Measurements from ENCODE around the gene EEF1B2. TPM values are rescaled to one million over a fixed set of nuclear protein-coding genes. Genes with fewer than 3 reads are reported as not detected.
A peak's percentile ranks its signal among the peaks of the same experiment; 100 is the strongest.

Gene EEF1B2
- total and polyA plus RNA-seq, 2 of the 8 experiments (the other 6 are each of a cell fraction or from before 2014, with no cell fraction given): 504 to 679 TPM

DNA sequence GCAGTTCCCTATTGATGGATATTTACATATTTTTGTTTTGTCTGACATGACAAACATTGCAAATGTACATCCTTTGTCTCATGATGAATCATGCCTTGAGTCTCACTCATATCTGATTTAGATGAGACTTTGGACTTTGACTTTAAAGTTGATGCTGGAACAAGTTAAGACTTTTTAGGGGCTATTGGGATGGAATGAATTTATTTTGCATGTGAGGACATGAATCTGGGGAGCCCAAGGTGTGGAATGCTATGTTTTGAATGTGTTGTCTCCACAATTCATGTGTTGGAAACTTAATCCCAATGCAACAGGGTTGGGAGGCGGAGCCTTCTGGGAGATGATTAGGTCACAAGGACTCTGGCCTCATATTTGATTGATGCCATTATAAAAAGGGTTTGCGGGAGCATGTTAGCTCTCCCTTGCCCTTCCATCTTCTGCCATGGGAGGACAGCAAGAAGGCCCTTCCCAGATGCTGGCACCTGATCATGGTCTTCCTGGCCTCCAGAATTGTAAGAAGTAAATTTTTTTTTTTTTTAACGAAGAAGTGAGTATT lies 44.6 kb upstream of the EEF1B2 start:
- H4K20me1 ChIP-seq (replicated peaks in 1 of 2; ENCODE audit: control insufficient read depth in 1 of 2, insufficient read depth in 2 of 2, low read length in 2 of 2): no peaks in the 10 kb centered on the region
- 84% methylated on average over 3 of the region's 3 CpGs; no CpG with 5 or more reads in 1 of the 2 experiments for WGBS, 2 experiments (ENCODE audit: extremely low coverage in 1 of 2, insufficient coverage in 1 of 2, insufficient read length in 1 of 2, insufficient replicate concordance in 2 of 2, low coverage in 1 of 2, low lambda C conversion rate in 2 of 2, missing lambda C conversion rate in 1 of 2)
- H2BK15ac ChIP-seq (ENCODE audit: low read length): no peak overlapping the region
- no peaks in the 10 kb centered on the region for H3K79me1 ChIP-seq (ENCODE audit: low read depth, low read length)
- no peak overlapping the region for H3K9ac ChIP-seq (replicated peaks in 1 of 4; ENCODE audit: extremely low read depth in 1 of 4, low read depth in 3 of 4, low read length in 3 of 4)
- H3K23ac ChIP-seq (ENCODE audit: insufficient read length): no peak overlapping the region
- H3K79me2 ChIP-seq (ENCODE audit: control insufficient read depth in 1 of 2, insufficient read depth in 2 of 2, low read length in 2 of 2): no peaks in the 10 kb centered on the region
- H3K14ac ChIP-seq (ENCODE audit: insufficient read length): no peak overlapping the region
- H3K27ac ChIP-seq (ENCODE audit: low read depth, low read length): no peak overlapping the region
- H2BK20ac ChIP-seq (ENCODE audit: low read length): no peak overlapping the region
- no peak overlapping the region for H4K5ac ChIP-seq (ENCODE audit: insufficient read length, low read depth, low read length)
- no peaks in the 10 kb centered on the region for H3K23me2 ChIP-seq (ENCODE audit: low read depth, low read length)
- H4K91ac ChIP-seq (replicated peaks; ENCODE audit: insufficient read length, low read length): no peak overlapping the region
- no peak overlapping the region for H4K8ac ChIP-seq (ENCODE audit: extremely low read depth, insufficient read depth, low read length)
- H2BK120ac ChIP-seq (replicated peaks; ENCODE audit: low read depth, low read length): no peak overlapping the region
- CTCF ChIA-PET (ENCODE audit: partially characterized antibody): interaction anchor here (1.0 kb wide), 1 partner anchor 118 kb away, joined by 3 read pairs; no protein-coding TSS in a partner anchor
- H3K4me1 ChIP-seq (replicated peaks in 1 of 4; ENCODE audit: control insufficient read depth in 3 of 4, insufficient read depth in 4 of 4, low read length in 3 of 4): no peaks in the 10 kb centered on the region
- no peak overlapping the region for H3K56ac ChIP-seq (replicated peaks; ENCODE audit: insufficient read length, low read depth, low read length)
- H2BK12ac ChIP-seq (ENCODE audit: low read depth, low read length): no peak overlapping the region
- peaks cover 0 to 8% (median 6%) of the 10 kb centered on the region in 4 experiments; a peak in 5 of 8 replicates for H3K36me3 ChIP-seq (ENCODE audit: control insufficient read depth in 2 of 4, insufficient read depth in 4 of 4, low read length in 3 of 4)
- no peak overlapping the region for H3K4me2 ChIP-seq (ENCODE audit: insufficient read depth in 1 of 2, low read depth in 2 of 2, low read length in 2 of 2)
- FAIRE-seq (no peak), DNase-seq (ENCODE audit: low read depth in 1 of 2, low spot score in 2 of 2) (peak in 1 of 2 experiments; percentile 32)
- H3K18ac ChIP-seq (ENCODE audit: extremely low read depth, low read length): no peak overlapping the region
- no peaks in the 10 kb centered on the region for H3K27me3 ChIP-seq (replicated peaks in 1 of 4; ENCODE audit: control insufficient read depth in 3 of 4, extremely low read depth in 1 of 4, insufficient read depth in 3 of 4, low read length in 3 of 4)
- no peak overlapping the region for H3K4me3 ChIP-seq (ENCODE audit: extremely low read depth in 1 of 4, insufficient read depth in 2 of 4, low read depth in 3 of 4, low read length in 4 of 4)
- H2AFZ ChIP-seq (ENCODE audit: low read length): no peak overlapping the region
- POLR2A ChIA-PET (ENCODE audit: partially characterized antibody): interaction anchor here (1.2 to 1.9 kb wide), 2 partner anchors 21 to 30 kb away, joined by 3 to 6 read pairs; no protein-coding TSS in a partner anchor
- no peaks in the 10 kb centered on the region for H3K9me3 ChIP-seq (ENCODE audit: insufficient read depth in 2 of 2, low read depth in 1 of 2, low read length in 1 of 2)
- H2BK5ac ChIP-seq (ENCODE audit: low read depth, low read length): no peak overlapping the region
- H3K4ac ChIP-seq (replicated peaks; ENCODE audit: insufficient read length, low read depth, low read length): no peak overlapping the region
- no peak overlapping the region for H2AK5ac ChIP-seq (ENCODE audit: low read depth, low read length)
- TF ChIP-seq USF2 (IDR thresholded peaks at IDR 0.05; ENCODE audit: low read length) (no peak), JUN (IDR thresholded peaks at IDR 0.05; ENCODE audit: low read depth, low read length) (no peak), RAD21 (IDR thresholded peaks at IDR 0.05 in 1 of 2, conservative IDR thresholded peaks at IDR 0.05 in 1 of 2; ENCODE audit: low read depth in 2 of 2, low read length in 2 of 2) (no peak), ATF2 (IDR thresholded peaks at IDR 0.05; ENCODE audit: low read length) (no peak), CHD1 (IDR thresholded peaks at IDR 0.05; ENCODE audit: low read depth, low read length) (no peak), CHD2 (IDR thresholded peaks at IDR 0.05; ENCODE audit: low read length) (no peak), ZNF274 (IDR thresholded peaks at IDR 0.05; ENCODE audit: borderline replicate concordance, extremely low read depth, low read length) (no peak), MAFK (IDR thresholded peaks at IDR 0.05; ENCODE audit: low read depth, low read length) (no peak), GABPA (IDR thresholded peaks at IDR 0.05; ENCODE audit: borderline replicate concordance, insufficient read depth, low read length) (no peak)
- TF ChIP-seq, protein P1, sequence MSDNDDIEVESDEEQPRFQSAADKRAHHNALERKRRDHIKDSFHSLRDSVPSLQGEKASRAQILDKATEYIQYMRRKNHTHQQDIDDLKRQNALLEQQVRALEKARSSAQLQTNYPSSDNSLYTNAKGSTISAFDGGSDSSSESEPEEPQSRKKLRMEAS (IDR thresholded peaks at IDR 0.05): no peak

All from H1 (cell line).